Mucosa of descending colon (tissue), 3 donors: ENCODE measurements around the gene HSD17B1. TPM values are rescaled to one million over a fixed set of nuclear protein-coding genes. Genes with fewer than 3 reads are reported as not detected.
"Not testable (repeated sequence)": the region's sequence is repeated elsewhere in the genome, so short reads cannot be mapped to it uniquely, and the experiment has no call there.

ENCODE experiments used
- ATAC-seq: fragments of 200-7000 bp; cut with Tn5 transposase; one replicate; pipeline ENCODE4 v1.9.1; 2020; ENCODE audit warnings: mild to moderate bottlenecking, moderate library complexity
- DNase-seq, 3 donors: peaks; one replicate each; pipeline ENCODE4 v3.0.0-alpha.2; 2020
- H3K36me3 ChIP-seq: fragments of 200-600 bp; one replicate; pipeline ENCODE4 v1.8.0; 2021; ENCODE audit warnings: low read depth, mild to moderate bottlenecking
- H3K4me1 ChIP-seq: fragments of 200-600 bp; one replicate; pipeline ENCODE4 v1.8.0; 2021; ENCODE audit warnings: low read depth, mild to moderate bottlenecking
- H3K4me3 ChIP-seq: fragments of 200-600 bp; one replicate; pipeline ENCODE4 v1.8.0; 2021; ENCODE audit warnings: mild to moderate bottlenecking
- H3K9me3 ChIP-seq: fragments of 200-600 bp; one replicate; pipeline ENCODE4 v1.8.0; 2021; ENCODE audit warnings: mild to moderate bottlenecking
- intact Hi-C, 2 donors: fragments of 100-400 bp; cut with DNase I in 1 of 2; cut with micrococcal nuclease in 1 of 2; formaldehyde crosslinking; loops; one replicate each; pipeline versions ENCODE4 v1.11.0 to v1.11.1; 2022; cut with DNase I, micrococcal nuclease
- total RNA-seq, 3 donors: library from RNA; stranded (reverse); fragmentation: NEBNext Ultra II Directional in 2 of 3; extraction: Animal tissue kit (Norgen Biotek cat#: 25700) in 2 of 3; gene quantifications; one replicate each; pipeline versions ENCODE4 v1.2.1 to v1.2.4, GENCODE V29; 2021 to 2023
- TF ChIP-seq, protein P1 (sequence below): fragments of 200-600 bp; IDR thresholded peaks from one replicate; pipeline ENCODE4 v1.8.0; 2022; ENCODE audit warnings: antibody characterized with exemption, mild to moderate bottlenecking
- donor health status: DM: no; HTN: no; CAD: no; lungs with moderate emphysema.
- donor health status: DM: no; HTN: no; CAD: no.
- donor health status: DM: no; HTN: yes; CAD: no.

Gene HSD17B1
- total RNA-seq, 3 donors from 2014 or later: 1.5 to 2.5 (median 1.7) TPM

GRCh38 chr17:42544874-42545283, 7.8 kb upstream of the HSD17B1 start:
- Histone ChIP-seq H3K4me3 (no peak overlapping the region), H3K9me3 (no peaks in the 10 kb centered on the region), H3K4me1 (peaks cover 28% of the 10 kb centered on the region), H3K36me3 (no peaks in the 10 kb centered on the region)
- ATAC-seq (no peak), DNase-seq (no peak)
- TF ChIP-seq, protein P1, sequence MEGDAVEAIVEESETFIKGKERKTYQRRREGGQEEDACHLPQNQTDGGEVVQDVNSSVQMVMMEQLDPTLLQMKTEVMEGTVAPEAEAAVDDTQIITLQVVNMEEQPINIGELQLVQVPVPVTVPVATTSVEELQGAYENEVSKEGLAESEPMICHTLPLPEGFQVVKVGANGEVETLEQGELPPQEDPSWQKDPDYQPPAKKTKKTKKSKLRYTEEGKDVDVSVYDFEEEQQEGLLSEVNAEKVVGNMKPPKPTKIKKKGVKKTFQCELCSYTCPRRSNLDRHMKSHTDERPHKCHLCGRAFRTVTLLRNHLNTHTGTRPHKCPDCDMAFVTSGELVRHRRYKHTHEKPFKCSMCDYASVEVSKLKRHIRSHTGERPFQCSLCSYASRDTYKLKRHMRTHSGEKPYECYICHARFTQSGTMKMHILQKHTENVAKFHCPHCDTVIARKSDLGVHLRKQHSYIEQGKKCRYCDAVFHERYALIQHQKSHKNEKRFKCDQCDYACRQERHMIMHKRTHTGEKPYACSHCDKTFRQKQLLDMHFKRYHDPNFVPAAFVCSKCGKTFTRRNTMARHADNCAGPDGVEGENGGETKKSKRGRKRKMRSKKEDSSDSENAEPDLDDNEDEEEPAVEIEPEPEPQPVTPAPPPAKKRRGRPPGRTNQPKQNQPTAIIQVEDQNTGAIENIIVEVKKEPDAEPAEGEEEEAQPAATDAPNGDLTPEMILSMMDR: no peak
- intact Hi-C loops: no loop called here

DNA sequence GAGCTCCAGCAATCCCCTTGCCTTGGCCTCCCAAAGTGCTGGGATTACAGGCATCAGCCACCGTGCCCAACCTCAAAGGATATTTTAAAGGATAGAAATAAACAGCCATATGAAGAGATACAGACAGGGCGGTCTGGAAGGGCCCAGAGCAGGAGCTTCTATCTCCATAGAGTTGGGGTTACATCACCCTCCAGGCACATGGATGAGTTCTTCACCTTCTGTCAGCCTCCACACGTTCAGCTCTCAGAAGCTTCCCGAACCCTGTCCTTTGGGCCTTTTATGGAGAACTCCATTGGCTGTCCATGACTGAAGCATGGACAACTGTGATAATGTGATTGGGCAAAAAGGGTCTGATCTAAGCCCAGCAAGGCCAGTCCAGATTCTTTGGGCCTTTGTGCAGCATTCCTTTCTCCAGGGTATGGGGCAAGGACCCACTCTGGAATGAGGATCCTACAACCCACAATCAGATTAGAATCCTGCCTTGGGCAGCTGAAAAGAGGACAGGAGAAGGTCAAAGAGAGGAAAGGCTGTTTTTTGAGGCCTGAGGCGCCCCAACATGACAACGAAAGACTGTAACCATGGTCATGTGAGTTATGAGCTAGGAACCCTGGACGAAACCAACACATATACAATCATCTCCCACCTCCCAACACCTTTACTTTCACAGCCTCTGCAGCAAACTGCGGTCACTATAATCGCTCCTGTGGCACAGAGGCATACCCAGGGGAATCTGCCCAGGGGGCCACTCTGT, 6.8 kb upstream of the HSD17B1 start:
- peaks cover 26% of the 10 kb centered on the region for H3K4me1 ChIP-seq
- intact Hi-C loops, ATAC-seq, H3K9me3 ChIP-seq, DNase-seq, H3K36me3 ChIP-seq, H3K4me3 ChIP-seq: not testable (repeated sequence)

DNA sequence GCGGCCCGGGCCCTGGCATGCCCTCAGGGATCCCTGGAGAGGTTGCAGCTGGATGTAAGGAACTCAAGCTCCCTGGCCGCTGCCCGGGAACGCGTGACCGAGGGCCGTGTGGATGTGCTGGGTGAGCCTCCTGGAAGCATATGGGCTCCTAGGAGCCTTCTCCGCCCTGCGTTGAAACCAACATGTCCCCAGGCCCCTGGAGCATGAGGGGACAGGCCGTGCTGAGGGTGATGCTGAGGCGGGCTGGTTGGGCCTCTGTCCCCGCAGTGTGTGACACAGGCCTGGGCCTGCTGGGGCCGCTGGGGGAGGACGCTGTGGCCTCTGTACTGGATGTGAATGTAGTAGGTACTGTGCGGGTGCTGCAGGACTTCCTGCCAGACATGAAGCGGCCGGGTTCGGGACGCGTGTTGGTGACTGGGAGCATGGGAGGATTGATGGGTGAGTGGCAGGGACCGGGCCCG, 5.7 kb upstream of the HSD17B1 start:
- H3K4me3 ChIP-seq: no peak overlapping the region
- H3K4me1 ChIP-seq: peaks cover 15% of the 10 kb centered on the region
- DNase-seq: peak in 2 of 3 donors; percentile 46 to 55
- TF ChIP-seq, protein P1: no peak
- intact Hi-C loops: no loop called here
- no peaks in the 10 kb centered on the region for H3K36me3 ChIP-seq
- H3K9me3 ChIP-seq: no peaks in the 10 kb centered on the region
- ATAC-seq: no peak

DNA sequence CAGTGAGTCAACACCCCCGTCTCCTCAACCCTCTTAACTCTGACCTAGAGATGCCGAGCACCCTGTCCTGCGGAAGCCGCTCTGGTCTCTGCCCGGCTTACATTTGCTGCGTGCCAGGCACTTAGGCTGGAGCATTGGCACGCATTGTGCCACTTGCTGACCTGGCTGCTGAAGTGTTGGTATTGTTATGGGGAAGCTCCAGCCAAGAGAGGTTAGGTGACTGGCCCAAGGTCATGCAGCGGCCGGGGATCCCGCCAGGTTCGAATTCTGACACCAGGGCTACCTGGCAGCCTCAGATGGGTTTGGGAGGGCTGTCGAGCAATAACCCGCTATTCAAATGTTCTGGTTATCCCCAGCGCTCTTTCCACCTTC, 5.0 kb upstream of the HSD17B1 start:
- no peak for DNase-seq
- H3K4me1 ChIP-seq: peaks cover 10% of the 10 kb centered on the region
- TF ChIP-seq, protein P1: no peak
- H3K4me3 ChIP-seq: no peak overlapping the region
- no peak for ATAC-seq
- intact Hi-C loops: no loop called here
- H3K36me3 ChIP-seq: no peaks in the 10 kb centered on the region
- no peaks in the 10 kb centered on the region for H3K9me3 ChIP-seq

DNA sequence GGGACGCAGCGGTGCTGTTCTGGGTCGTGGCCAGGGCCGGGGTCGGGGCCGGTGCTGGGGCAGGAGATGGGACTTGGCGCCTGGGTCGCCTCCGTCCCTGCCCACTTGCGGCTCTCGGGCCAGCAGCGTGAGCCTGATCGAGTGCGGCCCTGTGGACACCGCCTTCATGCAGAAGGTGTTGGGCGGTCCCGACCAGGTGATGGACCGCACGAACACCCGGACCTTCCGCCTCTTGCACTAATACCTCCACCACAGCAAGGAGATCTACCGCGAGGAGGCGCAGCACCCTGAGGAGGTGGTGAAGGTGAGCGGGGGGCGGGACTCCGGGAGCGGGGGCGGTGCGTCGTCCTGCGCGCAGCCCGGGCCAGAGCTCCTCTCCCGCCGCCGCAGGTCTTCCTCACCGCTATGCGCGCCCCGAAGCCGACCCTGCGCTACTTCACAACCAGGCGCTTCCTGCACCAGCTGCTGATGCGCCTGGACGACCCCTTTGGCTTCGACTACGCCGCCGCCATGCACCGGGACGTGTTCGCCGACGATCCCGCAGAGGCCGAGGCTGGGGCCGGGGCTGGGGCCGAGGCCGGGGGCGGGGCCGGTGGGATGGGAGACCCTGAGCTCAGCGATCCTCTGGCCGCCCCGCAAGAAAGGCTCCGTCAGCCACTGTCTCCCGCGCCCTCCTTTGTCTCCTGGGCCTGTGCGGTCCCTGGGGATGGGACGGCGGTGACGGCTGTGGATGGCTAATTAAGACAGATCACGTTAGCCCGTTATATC, 4.5 kb upstream of the HSD17B1 start:
- no peaks in the 10 kb centered on the region for H3K9me3 ChIP-seq
- DNase-seq (peak; percentile 91 to 96 (median 94)), ATAC-seq (peak; percentile 95)
- intact Hi-C loops: no loop called here
- no peak overlapping the region for H3K4me3 ChIP-seq
- no peaks in the 10 kb centered on the region for H3K36me3 ChIP-seq
- TF ChIP-seq, protein P1: peak; percentile 32
- H3K4me1 ChIP-seq: peaks cover 12% of the 10 kb centered on the region
